ENCODE results near the gene IRX2. TPM values are rescaled to one million over a fixed set of nuclear protein-coding genes. Genes with fewer than 3 reads are reported as not detected.

Gene IRX2
- total and polyA plus RNA-seq, 2 of the 8 experiments (the other 6 are each of a cell fraction or from before 2014, with no cell fraction given) = 23.4 to 40.4 TPM

DNA sequence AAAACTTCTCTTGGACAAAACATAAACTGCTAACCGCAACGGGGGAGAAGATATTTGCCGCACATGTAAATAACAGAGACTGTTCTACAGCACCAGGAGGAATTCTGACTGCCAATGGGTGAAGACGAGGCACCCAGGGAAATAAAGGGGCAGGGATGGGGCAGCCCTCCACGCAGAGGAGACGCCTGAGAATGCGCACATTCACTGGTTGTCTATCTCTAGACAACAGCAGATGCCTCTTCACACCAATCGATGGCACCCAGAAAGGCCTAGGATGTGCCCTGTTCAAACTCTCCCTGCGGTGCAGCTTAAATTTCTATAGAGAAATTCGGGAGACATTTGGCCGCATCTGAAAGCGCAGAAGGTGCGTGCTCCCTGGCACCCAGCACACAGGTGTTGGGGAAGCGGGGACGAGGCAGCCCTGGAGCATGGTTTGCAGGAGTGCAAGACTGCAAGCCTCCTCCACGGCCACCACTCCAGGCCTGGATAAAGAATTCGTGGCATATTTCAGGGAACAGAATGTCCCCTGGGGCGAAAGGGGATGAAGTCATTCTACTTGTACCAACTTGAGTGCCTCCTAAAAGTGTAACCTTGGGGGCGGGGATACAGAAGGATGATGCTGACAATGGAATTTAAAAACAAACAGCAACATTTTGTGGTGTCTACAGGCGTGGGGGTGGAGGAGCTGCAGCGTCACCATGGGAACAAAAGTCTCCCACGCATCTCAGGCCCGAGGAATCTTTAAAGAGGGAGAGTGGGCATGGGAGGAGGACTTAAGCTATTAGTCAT is 6.3 kb upstream of the IRX2 start:
- FAIRE-seq (no peak), DNase-seq (ENCODE audit: low read depth in 1 of 2, low spot score in 2 of 2) (peak in 1 of 2 experiments; percentile 48)
- 0 out of 2 replicates have a peak overlapping the region, but pooled peaks have one; percentile 65 for H2AK5ac ChIP-seq (ENCODE audit: low read depth, low read length)
- H3K23ac ChIP-seq (ENCODE audit: insufficient read length) = no peak overlapping the region
- ChIA-PET CTCF (ENCODE audit: partially characterized antibody) (interaction anchor here (1.2 to 3.3 kb wide), 2 partner anchors 43 to 47 kb away, joined by 4 to 17 read pairs; no protein-coding TSS in a partner anchor), POLR2A (ENCODE audit: partially characterized antibody) (interaction anchor here (1.1 to 1.5 kb wide), 4 partner anchors 14 to 75 kb away, joined by 3 to 7 read pairs (median 4); no protein-coding TSS in a partner anchor)
- no peak overlapping the region for H4K8ac ChIP-seq (ENCODE audit: extremely low read depth, insufficient read depth, low read length)
- H2BK120ac ChIP-seq (replicated peaks; ENCODE audit: low read depth, low read length) = no peak overlapping the region
- 13% methylated on average over 23 of the region's 23 CpGs; no CpG with 5 or more reads in 1 of the 2 experiments for WGBS, 2 experiments (ENCODE audit: extremely low coverage in 1 of 2, insufficient coverage in 1 of 2, insufficient read length in 1 of 2, insufficient replicate concordance in 2 of 2, low coverage in 1 of 2, low lambda C conversion rate in 2 of 2, missing lambda C conversion rate in 1 of 2)
- 0 out of 2 replicates have a peak overlapping the region, but pooled peaks have one; percentile 95 for H2BK15ac ChIP-seq (ENCODE audit: low read length)
- peaks cover 0 to 7% of the 10 kb centered on the region in 2 experiments for H4K20me1 ChIP-seq (replicated peaks in 1 of 2; ENCODE audit: control insufficient read depth in 1 of 2, insufficient read depth in 2 of 2, low read length in 2 of 2)
- H2AFZ ChIP-seq (ENCODE audit: low read length) = no peak overlapping the region
- peaks cover 27% of the 10 kb centered on the region; the same call in 1 of the 2 replicates for H3K23me2 ChIP-seq (ENCODE audit: low read depth, low read length)
- TF ChIP-seq, protein P1, sequence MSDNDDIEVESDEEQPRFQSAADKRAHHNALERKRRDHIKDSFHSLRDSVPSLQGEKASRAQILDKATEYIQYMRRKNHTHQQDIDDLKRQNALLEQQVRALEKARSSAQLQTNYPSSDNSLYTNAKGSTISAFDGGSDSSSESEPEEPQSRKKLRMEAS (IDR thresholded peaks at IDR 0.05) = peak; percentile 72; the same call in 1 of the 2 replicates
- TF ChIP-seq, protein P2, sequence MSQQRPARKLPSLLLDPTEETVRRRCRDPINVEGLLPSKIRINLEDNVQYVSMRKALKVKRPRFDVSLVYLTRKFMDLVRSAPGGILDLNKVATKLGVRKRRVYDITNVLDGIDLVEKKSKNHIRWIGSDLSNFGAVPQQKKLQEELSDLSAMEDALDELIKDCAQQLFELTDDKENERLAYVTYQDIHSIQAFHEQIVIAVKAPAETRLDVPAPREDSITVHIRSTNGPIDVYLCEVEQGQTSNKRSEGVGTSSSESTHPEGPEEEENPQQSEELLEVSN (IDR thresholded peaks at IDR 0.05) = 0 out of 2 replicates have a peak, but pooled peaks have one; percentile 25
- no peak; the same call in 1 of the 2 replicates for TF ChIP-seq SUZ12 (IDR thresholded peaks at IDR 0.05; ENCODE audit: low read length)
- TF ChIP-seq RNF2 (IDR thresholded peaks at IDR 0.05; ENCODE audit: borderline replicate concordance, low read depth, low read length, missing control alignments, poor library complexity, severe bottlenecking) = peak; percentile 60
- peak; percentile 48 for TF ChIP-seq EZH2 (IDR thresholded peaks at IDR 0.05; ENCODE audit: low read depth, low read length, severe bottlenecking)
- peak overlapping the region; percentile 16 to 86 (median 52); a peak in 5 of 8 replicates for H3K4me3 ChIP-seq (ENCODE audit: extremely low read depth in 1 of 4, insufficient read depth in 2 of 4, low read depth in 3 of 4, low read length in 4 of 4)
- no peak overlapping the region for H4K91ac ChIP-seq (replicated peaks; ENCODE audit: insufficient read length, low read length)
- peaks cover 0 to 25% (median 11%) of the 10 kb centered on the region in 4 experiments; a peak in 6 of 7 replicates for H3K4me1 ChIP-seq (replicated peaks in 1 of 4; ENCODE audit: control insufficient read depth in 3 of 4, insufficient read depth in 4 of 4, low read length in 3 of 4)
- no peaks in the 10 kb centered on the region for H3K79me1 ChIP-seq (ENCODE audit: low read depth, low read length)
- no peak overlapping the region for H2BK20ac ChIP-seq (ENCODE audit: low read length)
- peak overlapping the region; percentile 93 to 96 for H3K4me2 ChIP-seq (ENCODE audit: insufficient read depth in 1 of 2, low read depth in 2 of 2, low read length in 2 of 2)
- 0 out of 2 replicates have a peak overlapping the region, but pooled peaks have one; percentile 39 for H2BK12ac ChIP-seq (ENCODE audit: low read depth, low read length)
- H3K9ac ChIP-seq (replicated peaks in 1 of 4; ENCODE audit: extremely low read depth in 1 of 4, low read depth in 3 of 4, low read length in 3 of 4) = no peak overlapping the region
- H3K27ac ChIP-seq (ENCODE audit: low read depth, low read length) = no peak overlapping the region
- peak overlapping the region; percentile 60 for H3K18ac ChIP-seq (ENCODE audit: extremely low read depth, low read length)
- H3K9me3 ChIP-seq (ENCODE audit: insufficient read depth in 2 of 2, low read depth in 1 of 2, low read length in 1 of 2) = peaks cover 5 to 10% of the 10 kb centered on the region in 2 experiments; a peak in 2 of 4 replicates
- no peak overlapping the region for H4K5ac ChIP-seq (ENCODE audit: insufficient read length, low read depth, low read length)
- no peak overlapping the region for H2BK5ac ChIP-seq (ENCODE audit: low read depth, low read length)
- H3K14ac ChIP-seq (ENCODE audit: insufficient read length) = no peak overlapping the region
- H3K27me3 ChIP-seq (replicated peaks in 1 of 4; ENCODE audit: control insufficient read depth in 3 of 4, extremely low read depth in 1 of 4, insufficient read depth in 3 of 4, low read length in 3 of 4) = peaks cover 12 to 52% (median 34%) of the 10 kb centered on the region in 4 experiments
- H3K4ac ChIP-seq (replicated peaks; ENCODE audit: insufficient read length, low read depth, low read length) = no peak overlapping the region
- H3K79me2 ChIP-seq (ENCODE audit: control insufficient read depth in 1 of 2, insufficient read depth in 2 of 2, low read length in 2 of 2) = peaks cover 0 to under 1% of the 10 kb centered on the region in 2 experiments; a peak in 1 of 4 replicates
- H3K56ac ChIP-seq (replicated peaks; ENCODE audit: insufficient read length, low read depth, low read length) = no peak overlapping the region
- H3K36me3 ChIP-seq (ENCODE audit: control insufficient read depth in 2 of 4, insufficient read depth in 4 of 4, low read length in 3 of 4) = no peaks in the 10 kb centered on the region
